CD14-positive monocyte (primary cell): ENCODE measurements around the gene CENPK. TPM values are rescaled to one million over a fixed set of nuclear protein-coding genes. Genes with fewer than 3 reads are reported as not detected.

ENCODE experiments used
- DNase-seq, 3 donors: peaks; one replicate each; pipeline ENCODE4 v3.0.0-alpha.2; 2011 to 2022
- H2AFZ ChIP-seq: 2 replicates; pipeline ENCODE4 v1.6.0; 2012; ENCODE audit warnings: mild to moderate bottlenecking, low read depth, low read length, inconsistent platforms; ENCODE audit not compliant: insufficient read depth, poor library complexity, severe bottlenecking
- H3K27ac ChIP-seq, 2 donors: 1 replicate in 1 of 2; 2 replicates in 1 of 2; pipeline ENCODE4 v1.5.1; 2012 to 2013; ENCODE audit warnings: low read length in 2 of 2, control low read depth in 1 of 2, inconsistent platforms in 1 of 2, low read depth in 1 of 2, mild to moderate bottlenecking in 1 of 2
- H3K27me3 ChIP-seq, 2 donors: one replicate each; pipeline versions ENCODE4 v1.6.0 to v1.6.1; 2011 to 2013; ENCODE audit warnings: low read length in 2 of 2; ENCODE audit not compliant: control insufficient read depth in 2 of 2, insufficient read depth in 2 of 2
- H3K36me3 ChIP-seq, 2 donors: replicated peaks in 1 of 2; 1 replicate in 1 of 2; 2 replicates in 1 of 2; pipeline versions ENCODE4 v1.5.1 to v1.6.1; 2012 to 2013; ENCODE audit warnings: low read length in 2 of 2, control low read depth in 1 of 2, inconsistent platforms in 1 of 2, mild to moderate bottlenecking in 1 of 2; ENCODE audit not compliant: insufficient read depth in 2 of 2, control insufficient read depth in 1 of 2
- H3K4me1 ChIP-seq, 2 donors: 1 replicate in 1 of 2; 2 replicates in 1 of 2; pipeline versions ENCODE4 v1.5.1 to v1.6.1; 2012 to 2013; ENCODE audit warnings: low read length in 2 of 2, control low read depth in 1 of 2, inconsistent platforms in 1 of 2, mild to moderate bottlenecking in 1 of 2, moderate library complexity in 1 of 2; ENCODE audit not compliant: insufficient read depth in 2 of 2, control insufficient read depth in 1 of 2
- H3K4me2 ChIP-seq: replicated peaks from 2 replicates; pipeline ENCODE3; 2012; ENCODE audit warnings: low read length, moderate library complexity, mild to moderate bottlenecking; ENCODE audit not compliant: poor library complexity, severe bottlenecking; ENCODE audit errors: extremely low read depth
- H3K4me3 ChIP-seq, 3 experiments: fragments of 200-600 bp in 1 of 3; sonication (generic) in 1 of 3; replicated peaks in 1 of 3; 1 replicate in 2 of 3; 2 replicates in 1 of 3; pipeline ENCODE4 v1.5.1; 2011 to 2013; ENCODE audit warnings: low read length in 3 of 3, mild to moderate bottlenecking in 3 of 3, control low read depth in 2 of 3, low read depth in 2 of 3, inconsistent platforms in 1 of 3, moderate library complexity in 1 of 3
- H3K79me2 ChIP-seq: 2 replicates; pipeline ENCODE4 v1.6.0; 2012; ENCODE audit warnings: mild to moderate bottlenecking, control low read depth, inconsistent platforms, low read length, moderate library complexity; ENCODE audit not compliant: insufficient read depth
- H3K9ac ChIP-seq: 2 replicates; pipeline ENCODE4 v1.6.0; 2017; ENCODE audit warnings: low read length, mild to moderate bottlenecking; ENCODE audit not compliant: insufficient read depth, poor library complexity, severe bottlenecking
- H3K9me3 ChIP-seq, 2 donors: replicated peaks in 1 of 2; 1 replicate in 1 of 2; 2 replicates in 1 of 2; pipeline versions ENCODE4 v1.5.1 to v1.6.1; 2012 to 2013; ENCODE audit warnings: low read length in 2 of 2, control low read depth in 1 of 2; ENCODE audit not compliant: control insufficient read depth in 1 of 2, insufficient read depth in 1 of 2
- H4K20me1 ChIP-seq: 2 replicates; pipeline ENCODE4 v1.6.0; 2012; ENCODE audit warnings: mild to moderate bottlenecking, low read length, control low read depth, moderate library complexity; ENCODE audit not compliant: insufficient read depth
- H3K27ac Mint-ChIP-seq, 7 donors: one replicate each; pipeline ENCODE4 v1.8.0; 2020; ENCODE audit warnings: mild to moderate bottlenecking in 7 of 7, mixed read lengths in 7 of 7, moderate library complexity in 6 of 7, inconsistent platforms in 2 of 7
- H3K27me3 Mint-ChIP-seq, 3 donors: one replicate each; pipeline ENCODE4 v1.8.0; 2021 to 2022; ENCODE audit warnings: low read depth in 3 of 3, mild to moderate bottlenecking in 3 of 3, mixed read lengths in 3 of 3, moderate library complexity in 3 of 3, inconsistent platforms in 1 of 3
- H3K36me3 Mint-ChIP-seq, 2 donors: one replicate each; pipeline ENCODE4 v1.8.0; 2020; ENCODE audit warnings: mixed read lengths in 2 of 2, inconsistent platforms in 1 of 2, mild to moderate bottlenecking in 1 of 2
- H3K4me1 Mint-ChIP-seq: one replicate; pipeline ENCODE4 v1.8.0; 2020; ENCODE audit warnings: mild to moderate bottlenecking, mixed read lengths
- H3K4me3 Mint-ChIP-seq, 2 donors: one replicate each; pipeline ENCODE4 v1.8.0; 2020; ENCODE audit warnings: mild to moderate bottlenecking in 2 of 2, mixed read lengths in 2 of 2, moderate library complexity in 1 of 2
- H3K9me3 Mint-ChIP-seq, 7 donors: one replicate each; pipeline ENCODE4 v1.8.0; 2020 to 2022; ENCODE audit warnings: mixed read lengths in 7 of 7, mild to moderate bottlenecking in 6 of 7, moderate library complexity in 6 of 7, inconsistent platforms in 2 of 7
- CTCF ChIP-seq: fragments of 200-600 bp; IDR thresholded peaks from one replicate; pipeline ENCODE4 v1.8.0; 2022; ENCODE audit warnings: antibody characterized with exemption, mild to moderate bottlenecking
- WGBS: methylation state at CpG from one replicate; pipeline ENCODE4 v1.1.5; 2013; ENCODE audit warnings: missing lambda C conversion rate; ENCODE audit not compliant: insufficient coverage; 5-methylcytosine and 5-hydroxymethylcytosine counted together
- intact Hi-C, 2 donors: fragments of 100-400 bp; cut with micrococcal nuclease; formaldehyde crosslinking; loops; one replicate each; pipeline versions ENCODE4 v1.15.0 to v1.15.1; 2023
- polyA plus RNA-seq, 3 donors: library from polyadenylated mRNA; depleted of rRNA in 1 of 3; unstranded in 2 of 3; stranded (reverse) in 1 of 3; fragments of 300-500 nt in 2 of 3; fragments of >200 nt in 1 of 3; fragmentation: Illumina TruSeq in 2 of 3; gene quantifications; 1 replicate in 2 of 3; 2 replicates in 1 of 3; pipeline ENCODE4 v1.2.3, GENCODE V29; 2012 to 2021

The CENPK gene
- polyA plus RNA-seq, 3 donors = 0.27 to 1.8 (median 0.83) TPM

GRCh38 chr5:65563777-65564176 lies 809 bp upstream of the CENPK start:
- peak overlapping the region; percentile 93 for H3K9ac ChIP-seq
- H3K4me2 ChIP-seq = peak overlapping the region; percentile 94
- peaks cover 22 to 27% of the 10 kb centered on the region in 2 donors for H3K4me1 ChIP-seq
- no CpG with 5 or more reads among the region's 11 CpGs for whole genome bisulfite sequencing
- TF ChIP-seq CTCF = no peak
- peak overlapping the region; percentile 97 for H2AFZ ChIP-seq
- peak overlapping the region; percentile 96 to 99 for H3K27ac ChIP-seq
- Mint-ChIP-seq H3K36me3 (peaks cover 9 to 18% of the 10 kb centered on the region in 2 donors), H3K27ac (peak overlapping the region; percentile 98 to 100 (median 99)), H3K9me3 (peaks cover 0 to 2% (median 0%) of the 10 kb centered on the region in 7 donors), H3K27me3 (peaks cover 0 to 2% (median 0%) of the 10 kb centered on the region in 3 donors), H3K4me3 (peak overlapping the region; percentile 90 to 97), H3K4me1 (peaks cover 23% of the 10 kb centered on the region)
- peak overlapping the region; percentile 72 to 97 (median 92) for H3K4me3 ChIP-seq
- DNase-seq = peak in 2 of 3 donors; percentile 2 to 4
- H3K79me2 ChIP-seq = peaks cover 77% of the 10 kb centered on the region
- peaks cover 11 to 15% of the 10 kb centered on the region in 2 donors for H3K36me3 ChIP-seq
- no peaks in the 10 kb centered on the region for H3K9me3 ChIP-seq
- no peaks in the 10 kb centered on the region for H4K20me1 ChIP-seq
- no peaks in the 10 kb centered on the region for H3K27me3 ChIP-seq
- intact Hi-C loops = loop anchor here (2.0 kb wide), 1 partner anchor 61 kb away; the partner anchor contains the start of genes SHLD3 (in 2 of the 2), TRAPPC13 (in 2 of the 2) and TRIM23 (in 2 of the 2)

- Histone ChIP-seq H3K27me3 (no peaks in the 10 kb centered on the region), H3K27ac (peak overlapping the region in 1 of 2 donors; percentile 26), H3K9me3 (no peaks in the 10 kb centered on the region), H3K79me2 (peaks cover 25% of the 10 kb centered on the region), H3K4me1 (no peaks in the 10 kb centered on the region), H4K20me1 (no peaks in the 10 kb centered on the region), H3K4me2 (no peak overlapping the region), H2AFZ (no peak overlapping the region), H3K4me3 (no peak overlapping the region), H3K9ac (no peak overlapping the region), H3K36me3 (peaks cover 6 to 28% of the 10 kb centered on the region in 2 donors)
- H3K4me1 Mint-ChIP-seq = peaks cover 5% of the 10 kb centered on the region
- H3K9me3 Mint-ChIP-seq = no peaks in the 10 kb centered on the region
- intact Hi-C loops = no loop called here
- peaks cover 22 to 34% of the 10 kb centered on the region in 2 donors for H3K36me3 Mint-ChIP-seq
- H3K4me3 Mint-ChIP-seq = no peak overlapping the region
- WGBS = no CpG with 5 or more reads among the region's 3 CpGs
- H3K27ac Mint-ChIP-seq = no peak overlapping the region
- DNase-seq = no peak
- no peak for TF ChIP-seq CTCF
- H3K27me3 Mint-ChIP-seq = no peaks in the 10 kb centered on the region
Observed at GRCh38 chr5:65556718-65557117, 6.2 kb downstream of the CENPK start.
